GM23248 (cell line): Measurements from ENCODE around the gene SNAI3. TPM values are rescaled to one million over a fixed set of nuclear protein-coding genes. Genes with fewer than 3 reads are reported as not detected.

Experiments used
- DNase-seq: peaks from one replicate; pipeline ENCODE4 v3.0.0-alpha.2; 2015
- H2AFZ ChIP-seq: fragments of 200-600 bp; sonication (generic); 2 replicates; pipeline ENCODE4 v1.6.1; 2016; ENCODE audit warnings: antibody characterized with exemption
- H3F3A ChIP-seq: fragments of 200-600 bp; sonication (generic); 2 replicates; pipeline ENCODE4 v1.6.1; 2016; ENCODE audit warnings: mild to moderate bottlenecking, antibody characterized with exemption, mixed run types; ENCODE audit not compliant: insufficient read depth
- H3K27ac ChIP-seq: fragments of 200-600 bp; sonication (generic); 2 replicates; pipeline ENCODE4 v1.5.1; 2016; ENCODE audit warnings: mild to moderate bottlenecking
- H3K27me3 ChIP-seq: fragments of 200-600 bp; sonication (generic); replicated peaks from 2 replicates; pipeline ENCODE4 v1.6.1; 2016; ENCODE audit warnings: mild to moderate bottlenecking; ENCODE audit not compliant: insufficient read depth
- H3K36me3 ChIP-seq: fragments of 200-600 bp; sonication (generic); 2 replicates; pipeline ENCODE4 v1.6.1; 2016; ENCODE audit warnings: low read depth, mild to moderate bottlenecking
- H3K4me1 ChIP-seq: fragments of 200-600 bp; sonication (generic); 2 replicates; pipeline ENCODE4 v1.6.1; 2016; ENCODE audit warnings: mild to moderate bottlenecking; ENCODE audit not compliant: insufficient read depth
- H3K4me2 ChIP-seq: fragments of 200-600 bp; sonication (generic); one replicate; pipeline ENCODE4 v1.6.1; 2016; ENCODE audit warnings: mild to moderate bottlenecking; ENCODE audit not compliant: unreplicated experiment
- H3K4me3 ChIP-seq: fragments of 200-600 bp; sonication (generic); 2 replicates; pipeline ENCODE4 v1.5.1; 2016; ENCODE audit warnings: mild to moderate bottlenecking
- H3K79me2 ChIP-seq: fragments of 200-600 bp; sonication (generic); 2 replicates; pipeline ENCODE4 v1.6.1; 2016; ENCODE audit warnings: mild to moderate bottlenecking; ENCODE audit not compliant: insufficient read depth
- H3K9ac ChIP-seq: fragments of 200-600 bp; sonication (generic); 2 replicates; pipeline ENCODE4 v1.6.1; 2016; ENCODE audit warnings: mild to moderate bottlenecking
- H3K9me2 ChIP-seq: fragments of 200-600 bp; sonication (generic); 2 replicates; pipeline ENCODE4 v1.6.1; 2016; ENCODE audit warnings: mixed run types, mild to moderate bottlenecking, moderate library complexity; ENCODE audit not compliant: insufficient read depth
- H3K9me3 ChIP-seq: fragments of 200-600 bp; sonication (generic); one replicate; pipeline ENCODE4 v1.6.1; 2017; ENCODE audit warnings: low read depth
- H4K20me1 ChIP-seq: fragments of 200-600 bp; sonication (generic); 2 replicates; pipeline ENCODE4 v1.6.0; 2016; ENCODE audit not compliant: insufficient read depth
- EZH2 ChIP-seq: fragments of 200-600 bp; sonication (generic); IDR thresholded peaks from 2 replicates; pipeline ENCODE4 v1.6.1; 2018; ENCODE audit warnings: antibody characterized with exemption, mild to moderate bottlenecking; ENCODE audit not compliant: insufficient read depth, poor library complexity, severe bottlenecking
- EZH2phosphoT487 ChIP-seq: fragments of 200-600 bp; sonication (generic); IDR thresholded peaks from 2 replicates; pipeline ENCODE4 v1.6.1; 2018; ENCODE audit warnings: antibody characterized with exemption, moderate library complexity, mild to moderate bottlenecking, low read depth; ENCODE audit not compliant: insufficient read depth
- WGBS, 2 experiments: methylation state at CpG; one replicate each; pipeline ENCODE4 v1.1.6; 2015 to 2017; ENCODE audit warnings: low lambda C conversion rate in 2 of 2, low coverage in 1 of 2; ENCODE audit errors: missing lambda C conversion rate in 2 of 2; 5-methylcytosine and 5-hydroxymethylcytosine counted together
- in situ Hi-C: fragments of 300-500 bp; cut with MboI; formaldehyde crosslinking; loops from 2 replicates; pipeline ENCODE4 v1.15.0; 2020
- polyA plus RNA-seq: library from polyadenylated mRNA; unstranded; fragments of >200 nt; fragmentation: Nextera tagmentation; extraction: Ambion mirVana; gene quantifications from 2 replicates; pipeline ENCODE4 v1.2.1, GENCODE V29; 2016
- total RNA-seq: library from RNA; depleted of rRNA; stranded (reverse); fragments of >200 nt; shearing (Covaris generic); gene quantifications from 2 replicates; pipeline ENCODE4 v1.2.3, GENCODE V29; 2014

The SNAI3 gene
- total and polyA plus RNA-seq, 2 experiments from 2014 or later, result 0.71 TPM; not detected in 1

DNA sequence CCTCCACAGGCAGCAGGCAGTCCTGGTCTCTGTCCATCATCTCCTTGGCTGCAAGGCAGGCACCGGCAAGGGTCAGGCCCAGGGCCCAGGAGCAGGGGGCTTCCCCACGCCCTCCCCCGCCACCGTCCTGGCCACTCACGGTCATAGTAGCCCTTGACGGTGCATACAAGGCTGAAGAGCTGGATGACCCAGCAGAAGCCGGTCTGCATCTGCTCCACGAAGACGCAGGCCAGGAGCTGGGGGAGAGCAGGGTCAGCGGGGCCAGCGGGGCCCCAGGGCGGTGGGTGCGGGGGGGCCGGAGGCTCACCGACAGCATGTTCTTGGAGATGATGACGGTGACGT, 40.1 kb upstream of the SNAI3 start:
- WGBS, 2 experiments, result 84 to 91% methylated on average over 6 to 16 of the region's 17 CpGs
- TF ChIP-seq EZH2phosphoT487 (no peak), EZH2 (no peak)
- H3K79me2 ChIP-seq, result 0 out of 2 replicates have a peak, but pooled peaks cover 11% of the 10 kb centered on the region
- no peak overlapping the region for H3K27ac ChIP-seq
- H3K9ac ChIP-seq, result no peak overlapping the region
- peaks cover 6% of the 10 kb centered on the region; the same call in 1 of the 2 replicates for H3F3A ChIP-seq
- DNase-seq, result no peak
- H3K36me3 ChIP-seq, result peaks cover 21% of the 10 kb centered on the region; the same call in 1 of the 2 replicates
- H3K4me1 ChIP-seq, result no peaks in the 10 kb centered on the region
- H3K9me3 ChIP-seq, result no peaks in the 10 kb centered on the region
- H3K9me2 ChIP-seq, result no peaks in the 10 kb centered on the region
- H3K27me3 ChIP-seq, result no peaks in the 10 kb centered on the region
- no peak overlapping the region for H3K4me2 ChIP-seq
- H3K4me3 ChIP-seq, result no peak overlapping the region
- H4K20me1 ChIP-seq, result no peaks in the 10 kb centered on the region
- in situ Hi-C loops, result no loop called here
- no peak overlapping the region for H2AFZ ChIP-seq

DNA sequence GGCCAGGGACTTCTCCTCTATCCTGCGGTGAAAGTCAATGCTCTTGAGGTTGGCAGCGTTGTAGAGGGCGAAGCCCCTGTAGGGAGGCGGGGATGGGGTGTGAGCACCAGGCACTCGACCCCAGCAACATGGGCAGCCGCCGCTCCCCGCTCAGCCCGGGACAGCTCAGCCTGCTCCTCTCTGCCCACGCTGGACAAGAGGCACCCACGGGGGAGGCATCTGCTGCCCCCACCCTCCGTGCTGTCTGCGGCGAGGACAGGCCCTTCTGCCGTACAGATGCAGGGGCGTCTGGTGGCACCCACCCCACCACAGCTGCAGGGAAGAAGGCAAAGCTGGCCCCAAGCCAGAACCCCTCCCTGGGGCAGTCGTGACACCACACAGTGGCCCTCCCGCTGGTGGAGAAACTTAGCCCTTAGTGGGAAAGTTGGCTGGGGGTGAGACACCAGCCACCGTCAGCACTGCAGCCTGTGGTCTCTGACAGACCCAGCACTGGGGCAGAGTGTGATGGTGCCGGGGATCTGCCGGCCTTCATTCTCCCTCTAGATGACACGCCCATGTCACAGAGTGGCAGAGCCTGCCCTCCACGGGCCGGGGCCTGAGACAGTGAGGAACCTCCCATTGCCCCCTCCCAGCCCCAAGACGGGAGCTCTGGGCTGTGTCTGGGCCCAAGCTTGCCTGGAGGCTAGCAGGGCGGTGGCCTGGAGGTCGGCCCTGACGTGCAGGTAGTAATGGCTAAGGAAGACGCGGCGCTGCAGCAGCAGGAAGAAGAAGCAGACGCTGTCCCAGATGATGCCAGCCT, 39.5 kb upstream of the SNAI3 start:
- H3K36me3 ChIP-seq, result peaks cover 16% of the 10 kb centered on the region; the same call in 1 of the 2 replicates

DNA sequence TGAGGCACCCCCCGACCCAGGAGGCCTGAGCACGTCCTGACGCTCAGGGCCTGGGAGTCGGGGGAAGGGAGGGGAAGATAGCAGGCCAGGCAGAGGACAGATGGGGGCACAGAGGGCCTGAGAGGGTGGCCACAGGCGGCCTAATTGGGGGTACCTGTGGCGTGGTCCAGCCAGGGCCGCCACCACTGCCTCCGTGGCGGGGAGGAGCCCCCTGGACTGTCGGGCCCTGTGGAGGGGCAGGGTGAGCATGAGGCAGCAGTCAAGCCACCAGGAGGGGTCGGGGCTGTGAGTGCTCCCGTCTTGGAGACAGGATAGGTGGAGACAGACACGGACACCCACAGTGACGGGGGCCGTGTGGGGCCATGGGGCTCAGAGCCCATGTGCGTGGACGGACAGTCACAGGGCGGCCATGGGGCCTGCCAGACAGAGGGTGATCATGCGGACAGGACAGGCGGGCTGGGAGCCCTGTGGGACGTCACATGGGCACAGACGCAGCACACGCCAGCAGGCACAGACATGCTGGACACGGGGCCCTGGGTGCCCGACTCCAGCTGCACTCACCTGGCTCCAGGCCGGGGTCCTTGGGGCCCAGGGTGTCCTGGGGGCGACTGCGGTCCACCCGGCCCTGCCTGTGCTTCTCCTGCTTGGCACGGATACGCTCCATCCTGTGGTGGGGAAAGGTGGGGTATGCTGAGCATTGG, 38.7 kb upstream of the SNAI3 start:
- in situ Hi-C loops, result no loop called here

More for the DNA sequence above, 39.5 kb upstream of the SNAI3 start:
- in situ Hi-C loops, result no loop called here
- H3K4me1 ChIP-seq, result no peaks in the 10 kb centered on the region
- 0 out of 2 replicates have a peak, but pooled peaks cover 11% of the 10 kb centered on the region for H3K79me2 ChIP-seq
- H3K4me3 ChIP-seq, result no peak overlapping the region
- H2AFZ ChIP-seq, result no peak overlapping the region
- H3K27me3 ChIP-seq, result no peaks in the 10 kb centered on the region
- H3K4me2 ChIP-seq, result no peak overlapping the region
- H3K9ac ChIP-seq, result no peak overlapping the region
- WGBS, 2 experiments, result 84 to 88% methylated on average over 29 to 32 of the region's 32 CpGs
- TF ChIP-seq EZH2phosphoT487, result no peak
- no peak for TF ChIP-seq EZH2
- H3F3A ChIP-seq, result no peaks in the 10 kb centered on the region
- H3K27ac ChIP-seq, result no peak overlapping the region
- no peaks in the 10 kb centered on the region for H3K9me3 ChIP-seq
- no peaks in the 10 kb centered on the region for H3K9me2 ChIP-seq
- H4K20me1 ChIP-seq, result no peaks in the 10 kb centered on the region
- no peak for DNase-seq

DNA sequence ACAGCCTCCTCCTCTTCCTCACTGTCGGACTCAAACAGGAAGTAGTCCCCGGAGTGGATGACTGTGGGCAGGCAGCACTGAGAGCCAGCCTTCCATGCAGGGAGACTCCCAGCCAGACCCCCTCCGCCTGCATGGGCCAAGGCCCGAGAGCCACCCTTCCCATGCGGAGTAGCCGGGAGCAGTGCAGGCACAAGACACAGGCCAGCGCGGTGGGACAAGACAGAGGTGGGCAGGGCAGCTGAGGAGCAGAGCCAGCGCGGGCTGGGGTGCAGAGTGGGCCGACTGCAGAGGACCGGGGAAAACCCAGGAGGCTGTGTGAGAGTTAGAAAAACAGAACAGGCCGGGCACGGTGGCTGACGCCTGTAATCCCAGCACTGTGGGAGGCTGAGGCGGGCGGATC, 37.6 kb upstream of the SNAI3 start:
- DNase-seq, result no peak
- no peak for TF ChIP-seq EZH2phosphoT487
- no peak for TF ChIP-seq EZH2

More for the DNA sequence above, 38.7 kb upstream of the SNAI3 start:
- H3K9me2 ChIP-seq, result no peaks in the 10 kb centered on the region
- no peaks in the 10 kb centered on the region for H3K27me3 ChIP-seq
- WGBS, 2 experiments, result 92 to 95% methylated on average over 24 to 30 of the region's 31 CpGs
- H3K9ac ChIP-seq, result no peak overlapping the region
- H3K27ac ChIP-seq, result no peak overlapping the region
- no peaks in the 10 kb centered on the region for H3K4me1 ChIP-seq
- no peaks in the 10 kb centered on the region for H3F3A ChIP-seq
- no peaks in the 10 kb centered on the region for H3K9me3 ChIP-seq
- TF ChIP-seq EZH2phosphoT487 (no peak), EZH2 (no peak)
- H2AFZ ChIP-seq, result no peak overlapping the region
- H3K4me3 ChIP-seq, result no peak overlapping the region
- no peak overlapping the region for H3K4me2 ChIP-seq
- H4K20me1 ChIP-seq, result no peaks in the 10 kb centered on the region
- peaks cover 13% of the 10 kb centered on the region; the same call in 1 of the 2 replicates for H3K36me3 ChIP-seq
- 0 out of 2 replicates have a peak, but pooled peaks cover 11% of the 10 kb centered on the region for H3K79me2 ChIP-seq
- DNase-seq, result no peak

More for the DNA sequence above, 37.6 kb upstream of the SNAI3 start:
- no peak overlapping the region for H3K4me3 ChIP-seq
- 0 out of 2 replicates have a peak, but pooled peaks cover 11% of the 10 kb centered on the region for H3K79me2 ChIP-seq
- H3K9me2 ChIP-seq, result no peaks in the 10 kb centered on the region
- H4K20me1 ChIP-seq, result no peaks in the 10 kb centered on the region
- H3K4me2 ChIP-seq, result no peak overlapping the region
- H3F3A ChIP-seq, result no peaks in the 10 kb centered on the region
- H3K36me3 ChIP-seq, result peaks cover 13% of the 10 kb centered on the region; the same call in 1 of the 2 replicates
- H3K4me1 ChIP-seq, result no peaks in the 10 kb centered on the region
- WGBS, 2 experiments, result 94 to 95% methylated on average over 16 to 17 of the region's 17 CpGs
- H2AFZ ChIP-seq, result no peak overlapping the region
- no peaks in the 10 kb centered on the region for H3K27me3 ChIP-seq
- no peak overlapping the region for H3K27ac ChIP-seq
- no peaks in the 10 kb centered on the region for H3K9me3 ChIP-seq
- no peak overlapping the region for H3K9ac ChIP-seq
- in situ Hi-C loops, result no loop called here
